GM19099 (cell line): ENCODE data around the gene BPIFB6.

Experiments
- POLR2A ChIP-seq: IDR thresholded peaks from 3 replicates; pipeline ENCODE4 v1.6.1; 2011; ENCODE audit warnings: low read depth; ENCODE audit not compliant: insufficient read length; ENCODE audit errors: extremely low read depth

The BPIFB6 gene, protein sequence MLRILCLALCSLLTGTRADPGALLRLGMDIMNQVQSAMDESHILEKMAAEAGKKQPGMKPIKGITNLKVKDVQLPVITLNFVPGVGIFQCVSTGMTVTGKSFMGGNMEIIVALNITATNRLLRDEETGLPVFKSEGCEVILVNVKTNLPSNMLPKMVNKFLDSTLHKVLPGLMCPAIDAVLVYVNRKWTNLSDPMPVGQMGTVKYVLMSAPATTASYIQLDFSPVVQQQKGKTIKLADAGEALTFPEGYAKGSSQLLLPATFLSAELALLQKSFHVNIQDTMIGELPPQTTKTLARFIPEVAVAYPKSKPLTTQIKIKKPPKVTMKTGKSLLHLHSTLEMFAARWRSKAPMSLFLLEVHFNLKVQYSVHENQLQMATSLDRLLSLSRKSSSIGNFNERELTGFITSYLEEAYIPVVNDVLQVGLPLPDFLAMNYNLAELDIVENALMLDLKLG

DNA sequence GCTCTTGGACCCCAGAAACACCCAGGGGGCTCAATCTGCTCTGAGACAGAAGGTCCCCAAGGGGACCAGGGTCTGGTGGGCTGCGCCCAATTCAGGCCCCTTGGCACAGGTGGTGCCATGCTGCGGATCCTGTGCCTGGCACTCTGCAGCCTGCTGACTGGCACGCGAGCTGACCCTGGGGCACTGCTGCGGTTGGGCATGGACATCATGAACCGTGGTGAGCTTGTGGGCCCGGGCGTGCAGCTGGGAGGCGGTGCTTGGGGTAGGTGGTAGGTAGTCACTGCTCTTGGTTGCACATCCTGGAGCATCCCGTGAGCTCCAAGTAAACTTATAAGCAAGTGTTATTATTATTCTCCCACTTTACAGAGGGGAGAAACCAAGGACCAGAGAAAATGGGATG is at the start of gene BPIFB6:
Gene BPIFB6, plus strand, starts transcription at position 118 of the 400 bp plus-strand sequence. Its CDS starts 0 bp downstream, at position 118.
- TF ChIP-seq POLR2A, result no peak

DNA sequence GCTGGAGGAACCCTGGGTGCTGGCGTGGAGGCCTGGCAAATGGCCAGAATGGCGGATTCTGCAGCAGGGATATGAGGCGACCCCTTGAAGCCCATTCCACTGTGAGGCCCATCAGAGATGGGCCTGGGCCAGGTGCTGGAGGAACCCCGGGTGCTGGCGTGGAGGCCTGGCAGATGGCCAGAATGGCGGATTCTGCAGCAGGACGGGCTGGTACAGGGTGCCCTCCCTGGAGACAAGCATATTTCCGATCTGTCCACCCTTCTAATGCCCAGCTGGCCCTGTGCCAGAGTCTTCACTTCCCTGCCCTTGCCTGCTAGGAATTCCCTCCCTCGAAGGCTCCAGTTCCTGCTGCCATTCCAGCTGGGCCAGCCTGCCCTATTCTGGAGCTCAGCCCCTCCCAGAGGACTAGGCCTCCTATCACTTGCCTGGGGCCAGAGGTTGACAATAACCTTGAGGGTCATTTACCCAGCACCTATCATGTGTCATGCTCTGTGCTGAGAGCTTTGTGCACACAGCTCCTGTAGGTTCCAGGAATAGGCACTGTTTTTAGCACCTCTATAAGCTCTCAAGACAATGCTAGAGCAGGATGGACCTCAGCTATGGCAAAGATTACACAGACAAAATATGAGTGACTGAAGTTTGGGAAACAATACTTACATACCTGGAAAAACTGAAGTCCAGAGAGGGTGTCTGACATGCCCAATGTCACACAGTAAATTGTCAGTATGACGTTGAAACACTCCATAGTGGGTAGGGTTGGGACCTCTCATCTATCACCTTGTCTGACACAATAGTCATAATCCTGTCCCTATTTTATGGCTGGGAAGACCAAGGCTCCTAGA is 48.6 kb upstream of the BPIFB6 start:
- TF ChIP-seq POLR2A, result no peak

DNA sequence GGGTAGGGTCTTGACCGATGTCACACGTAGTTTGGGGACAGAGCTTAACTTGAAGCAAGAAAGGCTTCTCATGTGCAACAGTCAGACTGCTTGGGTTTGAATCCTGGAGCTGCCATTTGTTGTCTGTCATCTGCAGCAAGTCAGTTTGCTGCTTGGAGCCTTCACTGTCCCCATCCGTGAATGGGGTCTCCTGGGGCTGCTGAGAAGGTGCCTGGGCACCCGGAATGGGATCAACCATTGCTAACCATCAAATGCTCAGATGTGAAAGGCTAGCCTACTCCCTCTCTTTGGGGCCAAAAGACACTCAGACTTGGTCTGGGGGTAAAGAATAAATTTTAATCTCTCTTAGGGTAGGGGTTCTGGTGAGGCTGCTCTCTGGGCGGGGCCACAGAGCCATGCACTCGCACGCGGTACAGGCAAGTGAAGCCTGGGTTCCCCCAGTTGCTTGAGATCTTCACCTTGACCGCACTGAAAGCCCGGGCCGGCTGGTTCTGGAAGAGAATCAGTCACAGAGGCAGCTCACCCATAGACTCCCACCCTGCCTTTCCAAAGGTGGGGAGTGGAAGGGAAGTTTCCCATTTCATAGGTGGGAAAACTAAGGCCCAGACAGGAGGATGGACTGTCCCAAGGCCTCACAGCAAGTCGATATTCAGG is 47.9 kb upstream of the BPIFB6 start:
- TF ChIP-seq POLR2A, result no peak

DNA sequence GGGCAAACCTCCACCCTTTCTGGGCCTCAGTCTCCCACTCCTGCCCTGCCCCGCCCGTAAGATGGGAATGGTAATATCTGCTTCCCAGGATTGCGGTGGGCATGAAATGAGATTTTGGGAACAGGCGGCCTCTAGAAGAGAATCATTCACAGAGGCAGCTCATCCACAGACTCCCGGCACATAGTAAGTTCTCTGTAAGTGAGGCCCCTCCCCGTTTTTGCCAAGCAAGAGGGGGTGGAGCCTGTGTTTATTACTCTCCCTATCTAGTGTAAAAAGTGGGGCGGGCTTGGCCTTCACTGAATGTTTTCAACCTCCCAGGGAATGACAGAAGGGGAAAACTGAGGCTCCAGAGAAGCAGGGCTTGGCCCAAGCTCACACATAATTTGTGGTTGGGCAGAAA is 47.3 kb upstream of the BPIFB6 start:
- TF ChIP-seq POLR2A, result no peak

DNA sequence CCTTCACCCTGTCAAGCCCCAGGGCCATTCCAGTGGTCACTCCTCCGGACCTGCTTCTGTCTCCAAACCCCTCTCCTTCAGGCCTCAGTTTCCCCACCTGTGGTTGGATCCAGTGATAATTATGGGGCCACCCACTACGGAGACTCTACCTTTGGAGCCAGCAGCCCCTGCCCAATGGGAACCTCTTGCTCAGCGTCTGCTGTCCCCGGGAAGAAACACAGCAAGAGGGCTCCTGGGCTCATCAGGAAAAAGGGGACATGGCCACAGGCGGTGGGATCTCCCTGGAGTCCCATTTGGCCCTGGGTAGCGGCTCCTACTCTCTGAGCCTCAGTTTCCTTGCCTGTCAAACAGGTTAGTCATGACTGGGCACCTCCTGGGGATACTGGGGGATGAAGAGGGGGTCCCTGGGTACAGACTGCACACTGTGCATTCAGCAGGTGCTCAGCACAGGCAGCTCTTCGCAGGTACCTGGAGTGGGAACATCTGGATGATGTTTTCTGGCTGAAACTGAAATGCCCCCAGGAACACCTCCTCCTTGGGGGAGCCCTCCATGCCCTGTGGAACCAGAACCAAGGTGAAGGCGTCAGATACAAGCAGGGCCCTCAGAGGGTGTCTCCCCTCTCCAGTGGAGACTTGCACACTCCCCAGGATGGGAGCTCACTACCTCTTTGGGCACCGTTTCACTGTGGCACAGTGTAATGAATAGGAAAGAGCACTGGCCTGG is 46.7 kb upstream of the BPIFB6 start:
- TF ChIP-seq POLR2A, result no peak

DNA sequence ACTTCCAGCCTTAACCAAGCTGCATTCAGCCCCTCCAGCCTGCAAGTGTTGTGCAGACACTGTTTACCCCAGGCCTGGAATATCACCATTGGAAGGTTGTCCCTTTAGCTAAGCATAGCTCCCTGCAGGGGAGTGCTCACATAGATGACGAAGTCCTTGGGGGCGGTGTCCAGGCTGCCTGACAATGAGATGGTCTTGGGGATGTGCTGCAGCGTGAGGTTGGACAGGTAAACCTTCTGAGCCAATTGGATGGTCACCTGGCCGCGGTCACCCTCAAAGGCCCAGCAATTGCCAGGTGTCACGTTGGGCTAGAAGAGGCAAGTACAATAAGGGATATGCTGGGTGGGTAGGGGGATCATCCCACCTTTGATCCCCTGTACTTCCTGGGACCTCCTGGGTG is 45.9 kb upstream of the BPIFB6 start:
- TF ChIP-seq POLR2A, result no peak

DNA sequence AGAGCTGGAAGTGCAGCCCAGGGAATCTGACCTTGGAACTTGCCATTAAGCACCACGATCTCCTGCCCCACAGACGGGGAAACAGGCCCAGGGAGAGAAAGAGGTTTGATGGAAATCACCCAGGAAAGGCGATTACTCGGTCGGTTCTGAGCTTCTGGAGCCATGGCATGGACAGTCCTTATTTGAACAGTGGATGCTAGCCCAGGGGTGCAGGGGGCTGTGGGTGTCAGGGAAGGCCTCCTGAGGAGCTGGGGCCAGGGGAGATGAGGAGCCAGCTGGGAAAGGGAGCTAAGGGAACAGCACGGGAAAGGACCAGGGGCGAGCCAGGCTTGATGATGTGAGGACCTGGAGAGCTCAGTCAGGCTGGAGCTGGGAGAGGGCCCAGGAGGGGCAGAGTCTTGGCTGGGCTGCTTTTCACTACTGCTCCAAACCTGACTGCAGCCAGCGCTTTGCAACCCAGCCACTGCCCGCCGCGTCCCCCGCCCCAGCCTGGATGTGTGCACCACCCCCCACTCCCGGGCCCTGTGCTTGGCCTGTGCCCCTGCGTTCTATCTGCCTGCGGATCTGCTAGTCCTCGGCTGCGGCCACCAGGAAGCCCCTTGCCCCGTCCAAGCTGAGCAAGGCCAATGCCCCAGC is 45.0 kb upstream of the BPIFB6 start:
- TF ChIP-seq POLR2A, result no peak

DNA sequence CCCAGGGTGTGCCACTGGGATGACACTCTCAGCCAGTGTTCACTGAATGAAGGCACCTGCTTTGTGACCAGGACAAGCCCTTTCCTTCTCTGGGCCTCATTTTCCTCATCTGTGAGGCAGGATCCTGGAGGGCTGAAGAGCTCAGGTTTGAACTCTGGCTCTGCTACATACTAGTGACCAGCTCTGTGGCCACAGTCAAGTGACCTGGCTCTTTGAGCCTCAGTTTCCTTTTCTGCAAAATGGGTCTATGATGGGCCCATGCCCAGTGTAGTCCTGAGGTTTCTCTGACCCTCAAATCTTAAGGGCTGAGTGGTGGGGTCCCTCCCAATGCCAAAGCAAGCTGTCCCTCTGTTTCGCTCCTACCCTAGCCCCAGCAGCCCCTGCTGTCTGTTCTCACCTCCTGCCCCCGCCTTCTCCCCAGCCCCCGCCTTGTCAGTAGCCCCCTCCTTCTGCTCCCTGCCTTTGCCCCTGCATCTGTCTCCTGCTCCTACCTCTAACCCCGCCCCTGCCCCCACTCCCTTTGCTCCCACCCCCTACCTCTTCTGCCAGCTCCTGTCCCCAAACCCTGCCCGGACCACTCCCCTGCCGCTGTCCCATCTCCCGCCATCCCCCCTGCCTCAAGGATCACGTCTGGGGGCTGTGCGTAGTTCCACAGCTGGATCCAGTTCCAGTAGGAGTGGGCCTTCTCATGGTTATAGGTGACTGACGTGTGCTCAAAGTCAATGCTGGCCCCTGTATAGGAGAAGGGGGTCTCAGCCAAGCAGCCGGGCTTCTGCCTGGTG is 44.2 kb upstream of the BPIFB6 start:
- TF ChIP-seq POLR2A, result no peak

DNA sequence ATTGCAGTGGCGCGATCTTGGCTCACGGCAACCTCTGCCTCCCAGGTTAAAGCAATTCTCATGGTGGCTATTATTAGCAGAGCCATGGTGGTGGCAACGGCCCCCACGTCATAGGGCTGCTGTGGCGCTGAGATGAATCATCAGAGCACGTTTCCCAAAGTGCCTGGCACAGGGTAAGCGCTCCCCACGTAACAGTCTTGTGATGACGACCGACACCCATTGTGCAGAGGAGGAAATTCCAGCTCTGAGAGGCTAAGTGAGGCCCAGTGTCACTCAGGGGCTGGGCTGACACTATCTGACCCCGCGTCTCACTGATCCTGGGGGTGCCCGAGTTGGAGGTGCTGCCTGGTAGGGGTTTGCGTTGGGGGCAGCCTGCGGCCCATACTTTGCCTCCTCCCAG is 43.4 kb upstream of the BPIFB6 start:
- no peak for TF ChIP-seq POLR2A

DNA sequence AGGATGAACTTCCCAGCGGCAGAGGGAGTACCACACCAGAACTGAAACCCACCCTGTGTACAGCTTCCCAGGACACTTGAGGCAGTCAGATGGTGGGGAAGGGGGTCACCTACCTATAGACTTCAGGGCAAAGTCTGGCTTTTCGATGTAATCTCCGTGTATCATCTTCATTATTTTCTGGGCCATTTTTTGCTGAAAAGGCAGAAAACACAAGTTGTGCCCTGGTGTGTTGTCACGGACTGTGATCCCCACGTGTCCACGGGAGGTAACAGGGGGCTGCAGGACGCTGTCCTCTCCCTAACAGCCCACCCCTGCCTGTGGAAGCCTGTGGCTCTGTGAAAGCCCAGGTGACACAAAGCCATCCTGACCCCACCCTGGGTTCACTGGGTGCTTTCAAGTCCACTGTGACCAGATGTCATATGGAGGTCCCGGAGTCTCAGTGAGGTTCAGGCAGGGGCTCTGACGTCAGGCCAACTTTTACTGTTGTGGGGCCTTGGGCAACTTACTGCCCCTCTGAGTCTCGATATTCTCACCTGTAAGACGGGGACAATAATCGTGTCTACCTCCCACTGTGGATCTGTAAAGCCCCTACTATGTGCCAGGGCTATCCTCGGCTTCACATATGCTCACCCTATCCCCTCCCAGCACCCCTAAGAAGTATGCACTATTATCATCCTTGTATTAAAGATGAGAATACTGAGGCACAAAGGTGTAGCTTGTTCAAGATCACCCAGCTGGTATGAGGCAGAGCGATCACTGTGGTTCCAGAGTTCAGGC is 41.8 kb upstream of the BPIFB6 start:
- no peak for TF ChIP-seq POLR2A

DNA sequence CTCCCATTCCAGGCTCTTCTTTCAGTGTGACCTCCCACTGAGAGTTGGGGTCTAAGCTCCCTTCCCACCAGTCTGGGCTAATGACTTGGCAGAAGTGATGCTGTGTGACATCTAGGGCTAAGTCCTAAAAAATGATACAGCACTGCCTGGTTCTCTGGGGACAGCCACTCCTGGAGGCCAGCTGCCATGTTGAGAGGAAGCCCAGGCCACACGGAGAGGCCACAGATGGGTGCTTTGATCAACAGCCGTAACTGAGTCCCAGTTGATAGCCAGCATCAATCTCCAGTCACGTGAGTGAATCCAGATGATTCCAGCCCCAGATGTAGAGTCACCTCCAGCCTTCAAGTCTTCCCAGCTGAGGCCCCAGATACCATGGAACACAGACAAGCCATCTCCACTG is 41.0 kb upstream of the BPIFB6 start:
- no peak for TF ChIP-seq POLR2A

DNA sequence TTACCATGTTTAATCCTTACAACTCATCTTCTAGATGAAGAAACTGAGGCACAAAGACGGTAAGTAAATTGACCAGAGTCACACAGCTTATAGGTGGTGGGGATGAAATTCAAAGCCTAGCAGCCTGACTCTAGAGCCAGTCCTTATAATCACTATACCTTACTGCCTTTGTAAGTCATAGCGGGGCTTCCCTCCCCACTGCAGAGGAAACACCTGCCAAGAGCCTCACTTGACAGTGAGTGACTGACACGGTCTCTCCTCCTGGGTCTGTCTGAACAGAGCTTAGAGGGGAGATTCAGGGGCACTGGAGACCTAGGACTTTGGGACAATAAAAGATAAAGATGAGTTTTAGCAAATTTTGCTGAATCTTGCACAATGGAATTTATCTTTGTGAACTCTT is 40.1 kb upstream of the BPIFB6 start:
- TF ChIP-seq POLR2A, result no peak
